K562 (cell line): ENCODE results near the gene TYW5. TPM values are rescaled to one million over a fixed set of nuclear protein-coding genes. Genes with fewer than 3 reads are reported as not detected.

Experiments used
- ATAC-seq: fragments of 200-7000 bp; cut with Tn5 transposase; 3 replicates; pipeline ENCODE4 v1.9.1; 2020; ENCODE audit warnings: moderate library complexity
- BruUV-seq: library from RNA; stranded (reverse); fragments of 400-500 nt; replicated peaks from 2 replicates; lab custom pipeline; 2021; lab: Mats Ljungman, UMichigan
- CTCF ChIA-PET: fragments of 300-600 bp; formaldehyde crosslinking; extraction: SDS; loops from one replicate; lab custom pipeline; 2021; ENCODE audit warnings: low intra/inter-chr PET ratio; lab: Yijun Ruan, JAX
- POLR2A ChIA-PET: fragments of 300-600, 350-650 bp; sonication (Branson Sonifier 250); formaldehyde crosslinking; extraction: SDS; loops from one replicate; lab custom pipeline; 2021; ENCODE audit warnings: antibody characterized with exemption, inconsistent platforms; lab: Yijun Ruan, JAX
- DNase-seq, 4 experiments: peaks; one replicate each; pipeline versions ENCODE4 v3.0.0 to v3.0.0-alpha.2; 2011 to 2018; ENCODE audit warnings: low spot score in 3 of 4, mixed read lengths in 3 of 4; ENCODE audit errors: extremely low read depth in 1 of 4
- FAIRE-seq: peaks from 2 replicates; lab custom pipeline; 2011; peaks lifted over from hg19 to GRCh38; lab: Jason Lieb, UNC
- H2AFZ ChIP-seq: 2 replicates; pipeline ENCODE4 v1.6.0; 2011; ENCODE audit warnings: low read depth, low read length, control low read depth, inconsistent platforms
- H3K27ac ChIP-seq: fragments of 200-600 bp; 3 replicates; pipeline ENCODE4 v1.8.0; 2011; ENCODE audit warnings: low read depth, mild to moderate bottlenecking, control low read depth, inconsistent platforms, low read length, moderate library complexity, mixed read lengths; ENCODE audit errors: extremely low read depth
- H3K27me3 ChIP-seq, 2 experiments: fragments of 300-600 bp in 1 of 2; 2 replicates in 1 of 2; 3 replicates in 1 of 2; pipeline versions ENCODE4 v1.6.0 to v1.8.0; 2011; ENCODE audit warnings: inconsistent platforms in 2 of 2, low read length in 2 of 2, mild to moderate bottlenecking in 1 of 2, mixed read lengths in 1 of 2, moderate library complexity in 1 of 2; ENCODE audit not compliant: control insufficient read depth in 2 of 2, insufficient read depth in 2 of 2
- H3K36me3 ChIP-seq: fragments of 300-600 bp; 3 replicates; pipeline ENCODE4 v1.8.0; 2011; ENCODE audit warnings: mild to moderate bottlenecking, low read length, inconsistent platforms; ENCODE audit not compliant: control insufficient read depth, insufficient read depth
- H3K4me1 ChIP-seq, 2 experiments: fragments of 200-600 bp in 1 of 2; replicated peaks in 1 of 2; 2 replicates in 1 of 2; 3 replicates in 1 of 2; pipeline versions ENCODE4 v1.5.1 to v1.8.0; 2011; ENCODE audit warnings: inconsistent platforms in 2 of 2, low read length in 2 of 2, mild to moderate bottlenecking in 1 of 2, mixed read lengths in 1 of 2, moderate library complexity in 1 of 2; ENCODE audit not compliant: control insufficient read depth in 2 of 2, insufficient read depth in 2 of 2
- H3K4me2 ChIP-seq: 2 replicates; pipeline ENCODE4 v1.6.1; 2011; ENCODE audit warnings: low read length, control low read depth, inconsistent platforms, mixed read lengths; ENCODE audit not compliant: insufficient read depth
- H3K4me3 ChIP-seq: fragments of 200-600 bp; sonication (generic), shearing (Covaris generic); 2 replicates; pipeline ENCODE4 v1.5.1; 2016; ENCODE audit warnings: control low read depth, inconsistent platforms
- H3K79me2 ChIP-seq: fragments of 200-600 bp; 3 replicates; pipeline ENCODE4 v1.8.0; 2011; ENCODE audit warnings: low read length, inconsistent platforms; ENCODE audit not compliant: control insufficient read depth, insufficient read depth
- H3K9ac ChIP-seq, 2 experiments: 2 replicates each; pipeline versions ENCODE4 v1.6.0 to v1.6.1; 2011; ENCODE audit warnings: low read depth in 2 of 2, low read length in 2 of 2, control low read depth in 1 of 2, inconsistent platforms in 1 of 2, mild to moderate bottlenecking in 1 of 2, mixed read lengths in 1 of 2; ENCODE audit not compliant: insufficient read depth in 1 of 2
- H3K9me1 ChIP-seq: one replicate; pipeline ENCODE4 v1.6.0; 2011; ENCODE audit warnings: inconsistent platforms, mild to moderate bottlenecking, low read length, moderate library complexity; ENCODE audit not compliant: control insufficient read depth, insufficient read depth
- H3K9me3 ChIP-seq: replicated peaks from 2 replicates; pipeline ENCODE4 v1.5.1; 2011; ENCODE audit warnings: low read depth, low read length, inconsistent platforms; ENCODE audit not compliant: control insufficient read depth, insufficient read depth
- H4K20me1 ChIP-seq: replicated peaks from 2 replicates; pipeline ENCODE4 v1.6.1; 2011; ENCODE audit warnings: low read length, inconsistent platforms, mixed read lengths; ENCODE audit not compliant: control insufficient read depth, insufficient read depth
- GTF2A2 ChIP-seq: IDR thresholded peaks from 2 replicates; pipeline ENCODE4 v1.6.1; 2016; ENCODE audit warnings: mild to moderate bottlenecking, missing genetic modification characterization, missing compliant biosample characterization
- KLF6 ChIP-seq: fragments of 250-450 bp; sonication (Bioruptor Pico); IDR thresholded peaks from 2 replicates; pipeline ENCODE4 v1.4.0; 2020; ENCODE audit warnings: mild to moderate bottlenecking, moderate library complexity, borderline replicate concordance
- MEF2D ChIP-seq: conservative IDR thresholded peaks from 2 replicates; pipeline ENCODE4 v1.6.1; 2016; ENCODE audit warnings: low read depth, missing genetic modification characterization, missing compliant biosample characterization
- SRSF1 ChIP-seq: fragments of 200-400 bp; formaldehyde crosslinking; IDR thresholded peaks from 2 replicates; pipeline ENCODE4 v1.6.1; 2017; ENCODE audit warnings: mild to moderate bottlenecking, low read depth, low read length, moderate library complexity
- ZNF311 ChIP-seq: fragments of 250-450 bp; sonication (Bioruptor Pico); IDR thresholded peaks from 2 replicates; pipeline ENCODE4 v1.4.0; 2020; ENCODE audit warnings: mild to moderate bottlenecking, moderate library complexity
- WGBS: fragments of 100-300 bp; shearing (Covaris generic); methylation state at CpG from one replicate; pipeline ENCODE4 v1.1.6; 2016; ENCODE audit warnings: low coverage, mixed read lengths; ENCODE audit not compliant: insufficient coverage; ENCODE audit errors: missing lambda C conversion rate; 5-methylcytosine and 5-hydroxymethylcytosine counted together
- in situ Hi-C: fragments of 300-500 bp; cut with MboI; formaldehyde crosslinking; loops from 4 replicates; pipeline ENCODE4 v1.15.0; 2018; ENCODE audit warnings: inconsistent platforms, mixed read lengths
- intact Hi-C: fragments of 100-400 bp; cut with micrococcal nuclease; formaldehyde crosslinking; loops from 2 replicates; pipeline ENCODE4 v1.14.2; 2022
- polyA plus RNA-seq, 8 experiments: library from polyadenylated mRNA; depleted of rRNA in 4 of 8; stranded (reverse) in 5 of 8; unstranded in 3 of 8; fragments of >200 nt; fragmentation: Nextera tagmentation in 2 of 8; fragmentation: Illumina TruSeq in 1 of 8; extraction: Ambion mirVana in 2 of 8; extraction: Trizol in 1 of 8; gene quantifications; 2 replicates each; pipeline versions ENCODE4 v1.2.1 to v1.2.3, GENCODE V29; 2011 to 2014; ENCODE audit warnings: inconsistent platforms in 1 of 8, missing spikeins in 1 of 8
- total RNA-seq, 7 experiments: library from RNA; depleted of rRNA in 6 of 7; stranded (reverse); fragments of >200 nt in 6 of 7; fragmentation: Illumina TruSeq in 2 of 7; extraction: Trizol in 2 of 7; gene quantifications; 2 replicates each; pipeline versions ENCODE4 v1.2.1 to v1.2.3, GENCODE V29; 2011 to 2021; ENCODE audit warnings: low replicate concordance in 1 of 7
- TF ChIP-seq, protein P1 (sequence below): fragments of 200-600 bp; sonication (generic); IDR thresholded peaks from one replicate; pipeline ENCODE4 v1.6.1; 2012; ENCODE audit warnings: mild to moderate bottlenecking, low read depth, low read length, inconsistent platforms
- TF ChIP-seq, protein P2 (sequence below): sonication (generic); formaldehyde crosslinking; IDR thresholded peaks from 2 replicates; pipeline ENCODE4 v1.9.0; 2022; ENCODE audit warnings: mild to moderate bottlenecking, missing genetic modification reagents
- TF ChIP-seq, protein P3 (sequence below): IDR thresholded peaks from 2 replicates; pipeline ENCODE4 v1.6.1; 2011; ENCODE audit warnings: borderline replicate concordance, low read depth, mild to moderate bottlenecking, moderate library complexity, low read length; ENCODE audit not compliant: insufficient read depth, poor library complexity, severe bottlenecking

Gene TYW5
- total and polyA plus RNA-seq, 9 of the 15 experiments (the other 6 are each of a cell fraction or from before 2014, with no cell fraction given) = 3.6 to 7.7 (median 4.6) TPM

DNA sequence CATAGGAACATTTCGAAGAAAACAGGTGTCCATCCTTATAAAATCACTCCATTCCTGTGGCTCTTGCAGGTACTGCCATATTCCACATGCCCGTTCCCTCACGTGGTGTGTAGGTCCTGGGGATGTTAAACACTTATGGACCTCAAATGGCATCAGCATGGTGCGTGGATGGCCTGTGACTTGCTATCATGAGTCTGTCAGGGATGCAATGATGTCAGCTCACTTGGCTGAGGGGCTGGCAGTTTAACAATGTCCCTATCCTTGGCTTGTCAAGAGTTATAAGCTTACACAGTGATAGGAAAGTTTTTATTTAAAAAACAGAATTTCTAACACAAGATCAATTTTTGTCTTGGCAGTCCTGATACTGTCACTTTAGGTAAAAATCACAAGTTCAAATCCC lies 28.9 kb upstream of the TYW5 start:
- Histone ChIP-seq H3K79me2 (no peaks in the 10 kb centered on the region), H3K36me3 (no peaks in the 10 kb centered on the region), H3K9ac (no peak overlapping the region), H3K4me1 (peaks cover 0 to 11% of the 10 kb centered on the region in 2 experiments; a peak in 2 of 5 replicates), H3K4me3 (no peak overlapping the region), H2AFZ (no peak overlapping the region), H3K4me2 (no peak overlapping the region), H4K20me1 (no peaks in the 10 kb centered on the region; the same call in 1 of the 2 replicates), H3K27ac (no peak overlapping the region), H3K9me1 (no peaks in the 10 kb centered on the region), H3K27me3 (no peaks in the 10 kb centered on the region), H3K9me3 (no peaks in the 10 kb centered on the region; the same call in 1 of the 2 replicates)
- BruUV-seq = no TSS peak
- intact Hi-C loops (loop anchor here (10.0 kb wide), 3 partner anchors 211 to 611 kb away; no protein-coding TSS in a partner anchor), in situ Hi-C loops (no loop called here)
- no peak for FAIRE-seq
- ChIA-PET POLR2A (no interaction called here), CTCF (no interaction called here)
- no peak for DNase-seq
- ATAC-seq = no peak
- WGBS = 23% methylated on average over 3 of the region's 4 CpGs
- TF ChIP-seq SRSF1 (no peak), GTF2A2 (no peak), KLF6 (CRISPR knock-in tag) (no peak), MEF2D (no peak), ZNF311 (no peak)
- TF ChIP-seq, protein P1, sequence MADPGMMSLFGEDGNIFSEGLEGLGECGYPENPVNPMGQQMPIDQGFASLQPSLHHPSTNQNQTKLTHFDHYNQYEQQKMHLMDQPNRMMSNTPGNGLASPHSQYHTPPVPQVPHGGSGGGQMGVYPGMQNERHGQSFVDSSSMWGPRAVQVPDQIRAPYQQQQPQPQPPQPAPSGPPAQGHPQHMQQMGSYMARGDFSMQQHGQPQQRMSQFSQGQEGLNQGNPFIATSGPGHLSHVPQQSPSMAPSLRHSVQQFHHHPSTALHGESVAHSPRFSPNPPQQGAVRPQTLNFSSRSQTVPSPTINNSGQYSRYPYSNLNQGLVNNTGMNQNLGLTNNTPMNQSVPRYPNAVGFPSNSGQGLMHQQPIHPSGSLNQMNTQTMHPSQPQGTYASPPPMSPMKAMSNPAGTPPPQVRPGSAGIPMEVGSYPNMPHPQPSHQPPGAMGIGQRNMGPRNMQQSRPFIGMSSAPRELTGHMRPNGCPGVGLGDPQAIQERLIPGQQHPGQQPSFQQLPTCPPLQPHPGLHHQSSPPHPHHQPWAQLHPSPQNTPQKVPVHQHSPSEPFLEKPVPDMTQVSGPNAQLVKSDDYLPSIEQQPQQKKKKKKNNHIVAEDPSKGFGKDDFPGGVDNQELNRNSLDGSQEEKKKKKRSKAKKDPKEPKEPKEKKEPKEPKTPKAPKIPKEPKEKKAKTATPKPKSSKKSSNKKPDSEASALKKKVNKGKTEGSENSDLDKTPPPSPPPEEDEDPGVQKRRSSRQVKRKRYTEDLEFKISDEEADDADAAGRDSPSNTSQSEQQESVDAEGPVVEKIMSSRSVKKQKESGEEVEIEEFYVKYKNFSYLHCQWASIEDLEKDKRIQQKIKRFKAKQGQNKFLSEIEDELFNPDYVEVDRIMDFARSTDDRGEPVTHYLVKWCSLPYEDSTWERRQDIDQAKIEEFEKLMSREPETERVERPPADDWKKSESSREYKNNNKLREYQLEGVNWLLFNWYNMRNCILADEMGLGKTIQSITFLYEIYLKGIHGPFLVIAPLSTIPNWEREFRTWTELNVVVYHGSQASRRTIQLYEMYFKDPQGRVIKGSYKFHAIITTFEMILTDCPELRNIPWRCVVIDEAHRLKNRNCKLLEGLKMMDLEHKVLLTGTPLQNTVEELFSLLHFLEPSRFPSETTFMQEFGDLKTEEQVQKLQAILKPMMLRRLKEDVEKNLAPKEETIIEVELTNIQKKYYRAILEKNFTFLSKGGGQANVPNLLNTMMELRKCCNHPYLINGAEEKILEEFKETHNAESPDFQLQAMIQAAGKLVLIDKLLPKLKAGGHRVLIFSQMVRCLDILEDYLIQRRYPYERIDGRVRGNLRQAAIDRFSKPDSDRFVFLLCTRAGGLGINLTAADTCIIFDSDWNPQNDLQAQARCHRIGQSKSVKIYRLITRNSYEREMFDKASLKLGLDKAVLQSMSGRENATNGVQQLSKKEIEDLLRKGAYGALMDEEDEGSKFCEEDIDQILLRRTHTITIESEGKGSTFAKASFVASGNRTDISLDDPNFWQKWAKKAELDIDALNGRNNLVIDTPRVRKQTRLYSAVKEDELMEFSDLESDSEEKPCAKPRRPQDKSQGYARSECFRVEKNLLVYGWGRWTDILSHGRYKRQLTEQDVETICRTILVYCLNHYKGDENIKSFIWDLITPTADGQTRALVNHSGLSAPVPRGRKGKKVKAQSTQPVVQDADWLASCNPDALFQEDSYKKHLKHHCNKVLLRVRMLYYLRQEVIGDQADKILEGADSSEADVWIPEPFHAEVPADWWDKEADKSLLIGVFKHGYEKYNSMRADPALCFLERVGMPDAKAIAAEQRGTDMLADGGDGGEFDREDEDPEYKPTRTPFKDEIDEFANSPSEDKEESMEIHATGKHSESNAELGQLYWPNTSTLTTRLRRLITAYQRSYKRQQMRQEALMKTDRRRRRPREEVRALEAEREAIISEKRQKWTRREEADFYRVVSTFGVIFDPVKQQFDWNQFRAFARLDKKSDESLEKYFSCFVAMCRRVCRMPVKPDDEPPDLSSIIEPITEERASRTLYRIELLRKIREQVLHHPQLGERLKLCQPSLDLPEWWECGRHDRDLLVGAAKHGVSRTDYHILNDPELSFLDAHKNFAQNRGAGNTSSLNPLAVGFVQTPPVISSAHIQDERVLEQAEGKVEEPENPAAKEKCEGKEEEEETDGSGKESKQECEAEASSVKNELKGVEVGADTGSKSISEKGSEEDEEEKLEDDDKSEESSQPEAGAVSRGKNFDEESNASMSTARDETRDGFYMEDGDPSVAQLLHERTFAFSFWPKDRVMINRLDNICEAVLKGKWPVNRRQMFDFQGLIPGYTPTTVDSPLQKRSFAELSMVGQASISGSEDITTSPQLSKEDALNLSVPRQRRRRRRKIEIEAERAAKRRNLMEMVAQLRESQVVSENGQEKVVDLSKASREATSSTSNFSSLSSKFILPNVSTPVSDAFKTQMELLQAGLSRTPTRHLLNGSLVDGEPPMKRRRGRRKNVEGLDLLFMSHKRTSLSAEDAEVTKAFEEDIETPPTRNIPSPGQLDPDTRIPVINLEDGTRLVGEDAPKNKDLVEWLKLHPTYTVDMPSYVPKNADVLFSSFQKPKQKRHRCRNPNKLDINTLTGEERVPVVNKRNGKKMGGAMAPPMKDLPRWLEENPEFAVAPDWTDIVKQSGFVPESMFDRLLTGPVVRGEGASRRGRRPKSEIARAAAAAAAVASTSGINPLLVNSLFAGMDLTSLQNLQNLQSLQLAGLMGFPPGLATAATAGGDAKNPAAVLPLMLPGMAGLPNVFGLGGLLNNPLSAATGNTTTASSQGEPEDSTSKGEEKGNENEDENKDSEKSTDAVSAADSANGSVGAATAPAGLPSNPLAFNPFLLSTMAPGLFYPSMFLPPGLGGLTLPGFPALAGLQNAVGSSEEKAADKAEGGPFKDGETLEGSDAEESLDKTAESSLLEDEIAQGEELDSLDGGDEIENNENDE = no peak
- TF ChIP-seq, protein P2, sequence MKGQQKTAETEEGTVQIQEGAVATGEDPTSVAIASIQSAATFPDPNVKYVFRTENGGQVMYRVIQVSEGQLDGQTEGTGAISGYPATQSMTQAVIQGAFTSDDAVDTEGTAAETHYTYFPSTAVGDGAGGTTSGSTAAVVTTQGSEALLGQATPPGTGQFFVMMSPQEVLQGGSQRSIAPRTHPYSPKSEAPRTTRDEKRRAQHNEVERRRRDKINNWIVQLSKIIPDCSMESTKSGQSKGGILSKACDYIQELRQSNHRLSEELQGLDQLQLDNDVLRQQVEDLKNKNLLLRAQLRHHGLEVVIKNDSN (CRISPR knock-in tag) = no peak
- TF ChIP-seq, protein P3, sequence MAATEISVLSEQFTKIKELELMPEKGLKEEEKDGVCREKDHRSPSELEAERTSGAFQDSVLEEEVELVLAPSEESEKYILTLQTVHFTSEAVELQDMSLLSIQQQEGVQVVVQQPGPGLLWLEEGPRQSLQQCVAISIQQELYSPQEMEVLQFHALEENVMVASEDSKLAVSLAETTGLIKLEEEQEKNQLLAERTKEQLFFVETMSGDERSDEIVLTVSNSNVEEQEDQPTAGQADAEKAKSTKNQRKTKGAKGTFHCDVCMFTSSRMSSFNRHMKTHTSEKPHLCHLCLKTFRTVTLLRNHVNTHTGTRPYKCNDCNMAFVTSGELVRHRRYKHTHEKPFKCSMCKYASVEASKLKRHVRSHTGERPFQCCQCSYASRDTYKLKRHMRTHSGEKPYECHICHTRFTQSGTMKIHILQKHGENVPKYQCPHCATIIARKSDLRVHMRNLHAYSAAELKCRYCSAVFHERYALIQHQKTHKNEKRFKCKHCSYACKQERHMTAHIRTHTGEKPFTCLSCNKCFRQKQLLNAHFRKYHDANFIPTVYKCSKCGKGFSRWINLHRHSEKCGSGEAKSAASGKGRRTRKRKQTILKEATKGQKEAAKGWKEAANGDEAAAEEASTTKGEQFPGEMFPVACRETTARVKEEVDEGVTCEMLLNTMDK = no peak
